HUDEP-2 (cell line): Measurements from ENCODE around the gene IL36B.

Source experiments
- DNase-seq, 76 experiments: peaks; one replicate each; lab custom pipeline; 2025; ENCODE audit not compliant: unreplicated experiment in 76 of 76; lab: John Stamatoyannopoulos, UW

Gene IL36B

DNA sequence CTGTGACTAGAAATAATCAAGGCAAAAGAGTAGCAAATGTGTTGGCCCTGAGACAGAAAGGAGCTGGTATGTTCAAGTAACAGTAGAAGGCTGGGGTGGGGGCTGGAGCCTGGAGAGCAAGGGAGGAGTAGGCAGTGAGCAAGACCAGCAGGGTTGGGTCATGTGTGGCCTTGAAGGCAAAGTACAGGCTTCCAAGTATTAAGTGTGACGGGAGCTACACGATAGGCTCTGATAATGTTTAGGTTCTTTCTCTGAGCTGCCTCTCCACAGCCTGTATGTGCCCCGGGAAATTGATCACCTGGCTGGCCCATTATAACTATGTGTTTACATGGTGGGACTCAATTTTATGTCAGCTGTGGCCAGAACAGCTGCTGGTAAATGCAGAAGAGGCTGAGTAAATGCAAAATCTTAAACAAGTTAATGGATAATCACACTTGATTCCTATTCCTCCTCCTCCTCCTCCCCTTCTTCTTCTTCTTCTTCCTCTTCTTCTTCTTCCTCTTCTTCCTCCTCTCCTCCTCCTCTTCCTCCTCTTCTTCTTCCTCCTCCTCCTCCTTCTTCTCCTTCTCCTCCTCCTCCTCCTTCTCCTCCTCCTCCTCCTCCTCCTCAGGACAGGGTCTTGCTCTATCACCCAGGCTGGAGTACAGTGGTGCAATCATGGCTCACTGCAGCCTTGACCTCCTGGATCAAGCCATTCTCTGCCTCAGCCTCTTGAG, 24.4 kb upstream of the IL36B start:
- no peak for DNase-seq

DNA sequence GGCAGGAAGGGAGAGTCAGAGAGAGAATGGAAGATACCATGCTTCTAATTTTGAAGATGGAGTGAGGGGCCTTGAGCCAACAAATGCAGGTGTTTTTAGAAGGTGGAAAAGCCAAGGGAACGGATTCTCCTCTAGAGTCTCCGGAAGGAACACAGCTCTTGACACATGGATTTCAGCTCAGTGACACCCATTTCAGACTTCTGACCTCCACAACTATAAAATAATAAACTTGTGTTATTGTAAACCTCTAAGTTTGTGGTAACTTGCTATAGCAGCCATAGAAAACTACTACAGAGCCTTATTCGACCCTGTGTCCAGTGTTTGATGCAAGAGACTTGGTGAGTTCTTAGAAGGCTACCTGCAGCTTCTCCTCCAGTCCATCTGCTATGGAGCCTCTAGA, 22.9 kb upstream of the IL36B start:
- no peak for DNase-seq

DNA sequence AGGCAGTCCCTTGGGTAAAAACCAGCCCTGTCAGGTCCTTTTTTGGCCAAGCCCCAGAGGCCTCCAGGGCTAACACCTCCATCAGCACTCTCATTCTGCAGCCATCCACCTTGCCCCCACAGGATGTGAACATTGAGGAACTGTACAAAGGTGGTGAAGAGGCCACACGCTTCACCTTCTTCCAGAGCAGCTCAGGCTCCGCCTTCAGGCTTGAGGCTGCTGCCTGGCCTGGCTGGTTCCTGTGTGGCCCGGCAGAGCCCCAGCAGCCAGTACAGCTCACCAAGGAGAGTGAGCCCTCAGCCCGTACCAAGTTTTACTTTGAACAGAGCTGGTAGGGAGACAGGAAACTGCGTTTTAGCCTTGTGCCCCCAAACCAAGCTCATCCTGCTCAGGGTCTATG, 22.4 kb upstream of the IL36B start:
- no peak for DNase-seq

DNA sequence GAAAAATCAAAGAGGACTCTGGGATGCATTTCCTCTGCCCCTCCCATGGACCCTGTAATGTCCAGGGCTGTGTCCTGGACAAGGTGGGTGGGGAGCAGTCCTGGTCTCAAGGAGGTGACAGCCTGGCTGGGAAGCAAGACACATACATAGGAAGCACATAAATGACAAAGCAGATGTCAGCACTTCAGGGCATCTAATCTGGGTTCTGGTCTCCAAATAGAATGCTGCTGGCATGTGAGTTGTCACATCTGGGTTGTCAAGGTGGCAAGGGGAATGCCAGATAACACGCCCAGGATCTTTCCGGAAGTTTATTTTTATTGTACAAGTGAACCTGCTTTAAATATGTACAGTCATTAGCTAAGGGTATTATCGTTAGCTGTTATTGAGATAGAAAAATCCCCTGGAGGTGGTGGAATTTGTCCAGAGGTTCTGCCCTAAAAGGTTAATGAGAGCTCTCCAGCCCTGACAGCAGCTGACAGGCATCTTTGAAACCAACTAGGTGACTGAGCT, 20.7 kb upstream of the IL36B start:
- DNase-seq: no peak

- no peak for DNase-seq
Observed at GRCh38 chr2:113072584-113072983, 19.9 kb upstream of the IL36B start.

DNA sequence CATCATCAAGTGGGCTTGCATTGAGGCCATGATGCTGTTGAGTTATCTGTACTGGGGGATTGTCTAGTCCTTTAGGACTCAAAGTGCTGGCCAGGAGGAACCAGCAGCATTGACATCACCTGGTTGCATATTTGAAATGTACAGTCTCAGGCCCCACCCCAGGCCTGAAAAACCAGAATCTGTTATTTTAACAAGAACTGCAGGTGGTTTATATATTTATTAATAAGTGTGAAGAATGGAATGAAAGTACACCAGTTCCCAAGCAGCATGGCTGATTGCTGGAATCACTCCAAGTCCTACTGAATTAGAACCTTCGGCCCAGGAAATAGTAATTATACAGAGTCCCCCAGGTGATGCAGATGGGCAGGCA, 17.9 kb upstream of the IL36B start:
- DNase-seq: no peak

GRCh38 chr2:113069676-113070605, 17.3 kb upstream of the IL36B start:
- DNase-seq: no peak

DNA sequence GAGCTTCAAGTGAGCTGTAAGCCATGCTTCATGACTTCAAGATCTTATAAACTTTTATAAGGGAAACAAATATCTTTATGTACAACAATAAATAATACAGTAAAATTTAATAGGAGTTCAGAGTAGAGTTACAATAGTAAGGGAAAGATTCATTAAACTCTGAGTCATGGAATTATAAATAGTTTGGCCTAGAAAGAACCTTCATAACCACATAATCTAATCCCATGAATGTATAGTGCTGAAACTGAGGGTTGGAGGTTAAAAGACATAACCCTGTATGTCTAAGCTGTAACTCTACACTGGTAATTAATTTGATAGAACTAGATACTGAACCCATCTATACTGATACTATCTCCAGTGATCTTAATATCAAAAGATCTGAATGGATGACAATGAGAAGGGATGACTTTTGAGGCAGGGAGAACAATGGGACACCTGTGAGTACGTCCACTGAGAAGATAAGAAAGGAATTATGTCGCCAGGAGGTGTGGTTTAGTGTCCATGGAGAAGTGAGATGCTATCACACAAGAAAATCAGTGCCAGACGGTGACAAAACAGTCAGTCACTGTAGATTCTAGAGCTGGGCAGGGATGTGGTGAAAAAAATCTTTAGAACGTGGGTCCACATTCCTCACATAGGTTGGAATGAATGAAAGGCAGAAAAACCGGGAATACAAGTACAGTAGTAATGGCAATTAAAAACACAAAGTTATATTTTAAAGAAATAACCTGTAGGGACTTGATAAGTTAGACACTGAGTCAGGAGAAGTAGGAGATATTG, 16.2 kb upstream of the IL36B start:
- DNase-seq: no peak

DNA sequence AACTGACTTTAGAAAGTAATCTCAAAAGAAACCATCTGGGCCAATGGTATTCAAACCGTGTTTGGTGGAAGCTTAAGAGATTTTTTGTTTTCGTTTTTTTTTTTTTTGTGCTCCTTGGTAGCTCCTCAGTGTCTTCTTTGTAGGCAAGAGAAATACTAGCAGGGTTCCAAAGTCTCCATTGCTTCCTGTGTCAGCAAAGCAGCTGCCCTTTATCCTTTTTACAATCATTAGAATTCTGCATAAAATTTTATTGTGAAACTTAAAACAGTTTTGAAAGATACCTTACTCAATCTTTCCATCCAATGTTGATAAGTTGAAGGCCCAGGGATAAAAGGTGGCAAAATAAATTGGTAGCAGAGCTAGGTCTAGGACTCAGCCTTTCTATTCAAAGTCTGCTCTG, 15.6 kb upstream of the IL36B start:
- DNase-seq: no peak

DNA sequence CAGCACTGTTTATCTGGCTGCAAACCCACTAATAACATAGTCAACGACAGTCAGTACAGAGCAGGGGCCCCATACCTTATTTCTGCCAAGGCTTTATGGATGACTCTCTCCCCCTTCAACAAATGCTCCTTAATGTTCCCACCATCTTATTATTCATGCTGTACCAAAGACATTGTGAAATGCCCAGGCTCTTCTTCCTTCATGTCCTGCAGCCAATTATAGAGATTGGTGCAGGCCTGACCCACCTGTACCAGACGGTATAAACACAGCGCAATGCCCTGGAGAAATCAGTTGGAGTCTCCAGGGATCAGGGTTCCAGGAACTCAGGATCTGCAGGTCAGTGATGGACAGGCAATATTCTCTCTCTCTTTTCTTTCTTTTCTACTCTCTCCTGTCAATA, 15.0 kb upstream of the IL36B start, which contains the start of gene IL1F10:
IL1F10 (plus strand) TSS at position 290 of the 400 bp plus-strand sequence. CDS start 4,769 bp downstream, outside the sequence.
- no peak for DNase-seq

DNA sequence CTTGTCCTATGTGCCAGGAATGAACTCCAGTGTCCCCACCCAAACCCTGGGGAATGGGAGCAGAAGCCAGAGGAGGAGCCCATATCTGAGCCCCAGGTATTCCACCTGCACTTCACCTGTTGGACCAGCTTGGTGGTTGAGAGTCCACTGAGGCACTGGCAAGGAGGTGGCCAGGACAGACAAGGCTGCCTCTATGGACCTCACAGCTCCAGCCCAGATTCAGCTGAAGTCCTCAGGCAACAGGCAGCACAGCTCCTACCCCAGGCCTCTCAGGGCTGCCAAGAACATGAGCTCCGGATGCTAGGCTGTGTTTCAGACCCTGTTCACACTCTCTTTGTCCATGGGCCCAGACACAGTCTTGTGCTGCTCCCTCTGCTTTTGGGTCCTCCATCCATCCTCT, 12.2 kb upstream of the IL36B start:
- DNase-seq: no peak

- DNase-seq: no peak
Observed at GRCh38 chr2:113064281-113064680, 11.6 kb upstream of the IL36B start.

GRCh38 chr2:113061896-113062770, 9.5 kb upstream of the IL36B start:
- no peak for DNase-seq

GRCh38 chr2:113061241-113061640, 8.6 kb upstream of the IL36B start:
- DNase-seq: no peak

DNA sequence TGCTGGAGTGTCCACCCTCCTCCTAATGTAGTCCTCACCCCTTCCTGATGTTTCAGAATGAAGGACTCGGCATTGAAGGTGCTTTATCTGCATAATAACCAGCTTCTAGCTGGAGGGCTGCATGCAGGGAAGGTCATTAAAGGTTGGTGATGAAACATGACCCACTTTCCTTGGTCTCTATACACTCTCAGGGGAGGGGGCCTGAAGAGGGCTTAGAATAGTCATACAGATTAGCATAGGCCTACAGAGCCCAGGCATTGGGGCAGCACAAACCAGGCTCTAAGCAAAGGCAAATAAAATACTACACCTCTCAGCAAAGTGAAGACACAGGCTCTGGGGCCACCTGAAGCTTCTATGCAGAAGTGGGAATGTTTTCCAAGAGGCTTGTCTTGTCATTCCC, 8.1 kb upstream of the IL36B start:
- DNase-seq: no peak

DNA sequence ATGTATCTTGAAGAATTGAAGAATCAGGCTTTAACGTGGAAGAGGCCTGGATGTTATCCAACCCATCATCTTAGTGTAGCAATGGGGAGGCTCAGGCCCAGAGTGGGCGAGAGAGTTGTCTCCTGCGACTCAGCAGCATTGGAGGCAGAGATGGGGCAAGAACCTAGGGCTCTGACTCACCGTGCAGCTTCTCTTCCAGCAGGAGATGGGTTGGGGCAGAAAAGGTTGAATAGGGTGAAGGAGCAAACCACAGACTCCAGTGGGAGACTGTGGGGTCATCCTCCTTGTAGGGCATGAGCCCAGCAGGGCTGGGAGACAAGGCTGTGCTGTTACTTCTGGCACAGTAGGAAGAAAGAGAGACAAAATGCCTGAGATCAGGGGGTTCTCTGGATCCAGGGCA, 7.7 kb upstream of the IL36B start:
- no peak for DNase-seq

DNA sequence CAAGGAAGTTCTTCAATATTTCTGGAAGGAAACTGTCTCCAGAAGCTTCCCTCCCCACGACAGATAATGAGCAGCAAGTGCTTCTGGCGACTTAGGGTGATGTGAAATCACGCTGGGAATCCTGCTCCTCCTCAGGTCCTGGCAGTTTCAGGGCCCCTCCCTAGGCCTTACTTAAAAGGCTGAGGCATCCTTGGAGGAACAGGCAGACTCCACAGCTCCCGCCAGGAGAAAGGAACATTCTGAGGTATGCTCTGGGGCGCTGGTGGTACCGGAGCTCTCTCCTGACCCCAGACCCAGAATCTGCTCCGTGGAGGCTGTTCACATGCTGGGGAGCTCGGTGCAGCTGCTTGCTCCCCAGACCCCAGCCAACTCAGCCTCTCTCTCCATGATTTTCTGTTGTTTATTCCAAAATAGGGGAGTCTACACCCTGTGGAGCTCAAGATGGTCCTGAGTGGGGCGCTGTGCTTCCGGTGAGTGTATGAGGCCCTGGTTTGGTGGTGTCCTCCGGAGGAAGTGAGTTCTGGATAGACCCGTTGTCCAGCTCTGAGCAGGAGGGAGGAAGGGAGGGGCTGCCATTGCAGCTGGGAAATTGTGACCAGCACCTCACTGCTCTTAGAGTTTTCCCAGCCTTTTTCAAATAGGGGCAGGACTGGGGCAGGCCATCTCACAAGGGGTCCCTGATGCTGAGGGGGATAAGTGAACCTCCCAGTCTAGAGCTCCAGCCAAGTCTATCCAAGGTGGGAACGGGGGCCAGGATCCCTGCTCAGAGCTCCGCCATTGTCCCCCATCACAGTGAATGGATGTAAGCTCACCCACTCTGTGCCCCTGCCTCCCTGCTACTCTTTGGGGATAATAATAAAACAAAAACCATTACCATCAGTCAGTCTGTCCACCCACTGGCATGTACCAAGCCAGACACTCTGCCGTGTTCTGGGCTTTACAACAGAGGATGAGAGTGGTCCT, 6.6 kb upstream of the IL36B start, which contains the start of gene IL36RN:
IL36RN (plus strand) TSS at position 201 of the 963 bp plus-strand sequence; CDS start at position 442, 241 bp downstream.
- no peak for DNase-seq

- DNase-seq: no peak
Observed at GRCh38 chr2:113058411-113058994, 5.8 kb upstream of the IL36B start.
